Epidermal melanocyte (primary cell): Measurements from ENCODE around the gene ASCL5.

Experiments
- DNase-seq: peaks from one replicate; pipeline ENCODE4 v3.0.0; 2011; ENCODE audit warnings: low spot score; ENCODE audit not compliant: insufficient read length

ASCL5 gene

DNA sequence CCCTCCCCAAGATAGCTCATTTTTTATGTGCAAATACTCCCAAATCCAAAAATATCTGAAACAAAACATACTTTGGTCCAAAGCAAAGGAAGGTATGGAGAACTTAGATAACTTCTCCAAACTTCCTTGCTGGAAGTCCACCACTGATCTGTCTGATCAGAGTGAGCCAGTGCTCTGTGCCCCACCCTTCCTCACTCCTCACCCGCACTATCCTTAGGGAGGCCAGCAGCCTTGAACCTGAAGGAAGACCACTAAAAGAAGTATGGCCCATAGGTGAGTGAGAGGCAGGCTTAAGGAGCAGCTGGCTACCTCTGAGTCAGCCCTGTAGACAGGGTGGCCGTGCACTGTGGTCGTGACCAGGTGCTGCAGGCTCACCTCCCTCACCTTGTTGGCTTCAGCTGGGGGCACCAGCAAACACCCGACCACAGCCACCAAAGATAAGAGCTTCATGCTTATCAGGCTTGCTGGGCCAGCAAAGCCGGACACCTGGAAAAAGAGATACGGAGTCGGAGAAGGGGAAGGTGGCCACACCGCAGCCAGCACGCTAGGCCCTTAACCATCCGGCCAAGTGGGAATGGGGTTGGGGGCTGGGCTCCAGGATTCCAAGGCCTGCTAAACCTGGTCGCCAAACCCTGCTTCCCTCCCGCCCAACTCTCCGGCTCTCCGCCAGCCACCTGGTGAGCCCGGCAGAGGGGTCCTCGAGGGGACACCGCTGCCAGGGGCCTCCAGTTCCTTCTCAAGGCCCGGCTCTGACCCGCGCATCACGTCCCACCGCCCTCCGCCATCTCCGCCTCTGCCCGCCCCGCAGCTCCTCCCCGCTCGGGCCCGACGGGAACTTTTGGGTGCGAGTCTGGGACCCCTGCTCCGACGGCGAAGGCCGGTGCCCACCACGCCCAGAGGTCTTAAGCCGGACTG is 26.7 kb upstream of the ASCL5 start:
- DNase-seq, result no peak

GRCh38 chr1:201149400-201149799 is 22.4 kb upstream of the ASCL5 start:
- no peak for DNase-seq

DNA sequence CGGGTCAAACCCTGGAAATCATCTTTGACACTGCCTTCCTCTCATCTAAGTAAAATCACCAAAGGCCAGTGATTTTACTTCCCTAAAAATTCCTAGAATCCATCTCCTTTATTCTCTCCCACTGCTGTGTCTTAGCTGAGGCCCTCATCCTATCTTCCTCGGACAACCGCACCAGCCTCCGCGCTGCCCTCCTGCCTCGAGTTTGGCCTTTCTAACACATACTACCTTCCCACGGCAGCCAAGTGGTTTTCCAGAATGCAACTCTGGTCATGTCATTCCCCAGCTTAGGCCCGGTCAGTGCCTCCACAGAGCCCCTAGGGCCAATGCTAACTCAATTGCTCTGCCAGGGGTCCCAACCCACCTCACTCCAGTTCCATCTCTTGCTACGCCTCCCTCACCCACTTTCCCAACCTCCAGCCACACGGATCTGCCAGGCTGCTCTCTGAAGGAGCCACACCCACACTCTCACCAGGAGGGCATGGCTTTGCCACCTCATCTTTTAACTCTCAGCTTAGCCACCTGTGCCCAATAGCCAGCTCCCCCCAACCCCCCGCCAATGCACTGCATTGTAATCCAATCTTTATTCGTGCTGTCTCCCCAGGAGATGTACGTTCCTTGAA is 20.5 kb upstream of the ASCL5 start:
- no peak for DNase-seq

GRCh38 chr1:201146626-201147390 is 19.8 kb upstream of the ASCL5 start:
- no peak for DNase-seq

- DNase-seq, result no peak
Observed at GRCh38 chr1:201145816-201146215, 18.8 kb upstream of the ASCL5 start.

DNA sequence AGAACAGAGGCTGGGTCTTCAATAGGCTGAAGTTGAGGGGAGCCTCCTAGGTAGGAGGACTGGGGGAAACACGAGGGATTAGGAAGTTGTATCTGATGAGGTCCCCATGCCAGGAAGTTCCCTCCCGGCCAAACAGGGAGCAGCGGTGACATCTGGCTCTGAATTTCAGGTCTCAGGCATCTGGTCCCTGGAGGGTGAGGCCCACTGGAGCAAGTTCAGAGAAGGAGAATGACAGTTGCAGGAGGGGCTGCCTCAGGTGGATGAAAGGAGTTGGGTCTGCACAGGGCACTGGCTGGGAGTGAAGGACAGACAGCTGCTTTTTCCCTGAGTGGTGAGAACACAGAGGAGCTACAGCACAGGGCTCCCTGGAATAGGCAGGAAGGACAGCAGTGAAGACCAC is 18.1 kb upstream of the ASCL5 start:
- no peak for DNase-seq

DNA sequence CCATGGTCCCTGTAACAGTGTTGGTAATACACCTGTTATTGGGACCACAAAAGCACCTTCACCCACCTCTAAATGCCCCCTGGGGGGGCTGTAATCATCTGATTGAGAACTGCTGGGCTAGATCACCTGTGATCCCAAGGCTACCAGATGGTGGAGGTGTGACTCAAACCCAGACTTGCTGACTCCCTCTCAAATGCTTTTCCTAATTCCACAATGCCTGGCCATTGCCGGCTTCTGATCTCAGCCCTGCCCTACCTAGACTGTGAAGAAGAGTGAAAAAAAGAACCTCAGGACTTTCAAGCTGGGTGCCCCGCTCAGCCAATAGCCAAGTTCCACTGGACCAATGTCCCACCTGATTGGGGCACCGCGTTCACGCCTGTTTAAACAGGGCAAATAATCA is 17.7 kb upstream of the ASCL5 start:
- no peak for DNase-seq

GRCh38 chr1:201143726-201144635 is 17.0 kb upstream of the ASCL5 start:
- no peak for DNase-seq

DNA sequence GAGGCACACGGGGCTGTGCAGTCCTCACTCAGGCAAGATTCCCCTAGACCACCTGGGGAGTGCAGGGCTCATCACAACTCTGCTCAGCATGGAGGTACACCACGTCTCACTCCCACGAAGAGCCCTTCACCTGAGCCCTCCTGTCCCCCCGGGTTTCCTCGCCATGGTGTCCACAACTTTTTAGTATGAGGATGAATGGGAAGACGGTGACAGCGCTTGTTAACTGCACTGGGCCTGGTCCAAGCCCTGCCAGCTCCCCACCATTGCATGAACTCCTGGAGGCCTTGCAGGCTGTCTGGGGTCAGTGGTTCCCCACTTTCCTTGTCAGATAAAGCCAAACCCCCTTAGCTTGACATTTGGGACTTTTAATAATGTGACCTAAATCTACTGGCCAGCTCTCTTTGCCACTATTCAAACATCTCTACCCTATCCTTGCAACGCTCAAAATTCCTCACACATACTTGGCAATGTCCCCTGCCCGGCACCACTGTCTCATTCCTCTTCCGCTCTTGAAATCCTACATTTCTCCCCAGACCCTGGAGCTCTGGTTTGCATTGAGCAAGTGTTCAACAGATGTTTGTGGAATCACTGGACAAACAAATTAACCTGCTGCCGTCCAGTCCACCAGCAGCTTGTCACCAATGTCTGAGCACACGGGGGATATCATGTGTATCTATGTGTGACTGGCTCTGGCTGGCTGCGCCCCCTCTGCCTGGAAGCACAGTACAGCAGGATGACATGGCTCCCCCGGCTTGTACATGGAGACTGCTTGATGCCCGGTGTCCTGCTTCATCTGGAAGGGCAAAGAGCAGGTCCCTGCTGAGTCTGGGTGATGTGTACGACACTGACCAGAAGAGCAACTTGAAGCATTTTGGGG is 16.1 kb upstream of the ASCL5 start:
- no peak for DNase-seq

GRCh38 chr1:201142011-201142848 is 15.2 kb upstream of the ASCL5 start:
- DNase-seq, result no peak

GRCh38 chr1:201141418-201141817 is 14.4 kb upstream of the ASCL5 start:
- no peak for DNase-seq

DNA sequence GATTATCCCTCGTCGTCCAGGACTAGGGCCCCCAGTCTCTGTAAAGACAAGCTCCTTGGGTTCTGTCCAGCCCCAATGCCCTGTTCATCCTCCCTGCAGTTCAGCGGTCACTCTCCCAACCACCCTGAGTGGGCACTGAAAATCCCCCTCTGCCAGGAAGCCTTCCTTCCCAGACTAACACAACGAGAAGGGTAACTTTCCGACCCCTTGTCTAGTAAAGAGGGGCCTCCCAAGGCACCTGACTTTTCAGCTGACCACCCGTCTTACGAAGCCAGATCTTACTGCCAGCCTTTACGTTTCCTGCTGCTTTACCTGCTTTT is 13.9 kb upstream of the ASCL5 start:
- DNase-seq, result no peak

DNA sequence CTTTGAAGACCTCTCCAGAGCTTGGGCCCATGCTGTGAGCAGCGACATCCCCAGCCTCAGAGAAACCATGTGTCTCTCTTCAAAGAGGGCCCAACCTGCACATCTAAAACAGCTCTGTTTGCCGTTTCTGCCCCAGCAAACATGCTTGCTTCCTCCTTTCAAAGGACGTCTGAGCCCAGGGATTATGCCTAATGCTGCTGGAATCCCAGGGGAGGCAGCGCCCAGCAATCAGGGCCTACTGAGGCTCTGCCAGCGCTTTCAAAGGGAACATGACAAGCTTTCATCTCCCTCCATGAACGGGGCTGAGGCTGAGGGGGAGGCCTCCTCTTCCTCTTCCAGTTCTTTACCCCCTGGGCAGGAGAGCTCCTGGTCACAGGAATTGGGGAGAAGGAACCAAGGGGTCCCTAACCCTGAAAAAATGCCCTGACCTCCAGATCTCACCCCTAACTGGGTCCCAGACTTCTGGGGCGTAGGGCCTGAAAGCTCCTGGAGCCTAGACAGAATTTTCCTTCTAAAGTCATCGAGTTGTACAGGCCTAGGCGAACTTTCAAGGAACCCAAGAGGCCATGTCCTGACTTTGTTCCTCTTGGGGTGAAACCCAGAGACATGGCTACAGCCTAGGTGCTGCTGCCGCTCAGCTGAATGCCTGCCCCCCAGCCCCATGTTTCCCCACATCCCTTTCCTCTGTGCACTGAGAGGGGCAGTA is 13.4 kb upstream of the ASCL5 start:
- no peak for DNase-seq

- DNase-seq, result no peak
Observed at GRCh38 chr1:201139756-201140155, 12.8 kb upstream of the ASCL5 start.

DNA sequence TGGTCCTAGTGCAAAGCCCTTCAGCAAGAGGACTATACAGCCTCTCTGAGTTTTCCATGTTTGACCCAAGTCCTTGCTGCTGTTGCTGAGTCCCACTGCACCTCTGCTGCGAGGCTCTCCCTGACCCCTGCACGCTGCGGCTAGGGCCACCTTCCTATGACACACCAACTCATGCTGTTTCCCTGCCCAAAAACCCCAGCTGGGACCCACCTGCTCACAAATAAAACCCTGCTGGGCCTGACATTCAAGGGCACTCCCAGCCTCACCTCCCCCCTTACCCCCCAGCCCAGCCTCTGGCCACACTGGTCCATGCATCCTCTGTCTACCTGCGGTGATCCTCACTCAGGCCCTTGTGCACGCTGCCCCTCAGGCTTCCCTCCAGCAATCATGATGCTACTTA is 12.3 kb upstream of the ASCL5 start:
- DNase-seq, result no peak

DNA sequence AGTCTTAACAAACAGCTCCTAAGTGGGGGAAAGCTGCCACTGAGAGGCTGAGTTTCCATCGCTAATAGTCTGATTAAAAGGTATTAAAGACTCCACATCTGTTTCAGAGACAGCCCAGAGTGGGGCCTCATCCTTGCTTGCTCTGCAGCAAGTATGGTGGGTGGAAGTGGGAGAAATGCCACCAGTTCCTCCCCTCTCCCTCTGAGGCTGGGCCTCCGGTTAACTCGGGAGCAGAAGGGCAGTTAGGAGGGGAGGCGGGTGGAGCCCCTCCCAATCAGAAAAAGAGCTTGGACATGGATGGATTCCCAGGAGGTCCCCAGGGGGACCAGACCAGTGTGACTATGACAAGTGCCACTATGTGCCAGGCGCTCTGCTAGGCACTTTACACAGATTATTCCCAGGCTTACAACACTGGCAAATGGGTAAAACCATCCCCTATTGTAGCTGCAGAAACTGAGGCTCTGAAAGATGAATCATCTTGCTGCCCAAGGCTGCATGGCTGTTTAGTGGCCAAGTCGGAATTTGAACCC is 11.4 kb upstream of the ASCL5 start:
- no peak for DNase-seq

DNA sequence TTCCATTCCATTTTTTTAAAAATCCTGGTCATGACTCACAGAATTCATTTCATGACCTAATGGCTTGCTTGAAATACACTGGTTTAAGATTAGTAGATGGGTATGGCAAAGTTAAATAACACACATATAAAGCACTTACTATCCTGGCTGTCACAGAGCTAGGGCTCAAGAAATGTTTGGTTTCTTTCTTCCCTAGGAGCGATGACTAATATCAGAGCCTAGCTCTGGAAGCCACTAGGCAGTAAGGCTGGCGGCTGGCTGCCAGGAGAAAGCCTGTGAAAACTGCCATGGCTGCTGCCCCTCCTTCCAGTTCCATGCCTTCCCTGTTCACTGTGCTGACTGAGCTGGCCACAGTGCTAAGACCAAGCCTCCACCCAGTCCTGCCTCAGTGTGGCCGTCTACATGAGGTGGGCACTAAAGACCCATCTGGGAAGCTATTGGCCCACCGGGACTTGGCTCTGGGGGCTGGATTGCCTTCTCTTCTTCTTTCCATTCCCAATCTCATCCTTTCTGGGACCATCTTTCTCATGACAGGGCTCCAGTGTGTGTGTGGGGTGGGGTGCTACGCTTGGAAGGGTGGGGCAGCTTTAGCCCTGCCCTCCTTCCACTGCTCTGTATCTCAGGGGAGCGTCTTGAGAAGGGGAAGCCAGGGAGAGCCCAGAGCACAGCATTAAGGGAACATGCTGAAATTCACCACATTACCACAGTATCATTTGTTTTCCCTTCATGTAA is 10.8 kb upstream of the ASCL5 start:
- DNase-seq, result peak; percentile 77

- no peak for DNase-seq
Observed at GRCh38 chr1:201137024-201137392, 10.0 kb upstream of the ASCL5 start.
